CD14-positive monocyte (primary cell): ENCODE results near the gene ABAT. TPM values are rescaled to one million over a fixed set of nuclear protein-coding genes. Genes with fewer than 3 reads are reported as not detected.

Source experiments
- DNase-seq, 3 donors: peaks; one replicate each; pipeline ENCODE4 v3.0.0-alpha.2; 2011 to 2022
- H2AFZ ChIP-seq: 2 replicates; pipeline ENCODE4 v1.6.0; 2012; ENCODE audit warnings: mild to moderate bottlenecking, low read depth, low read length, inconsistent platforms; ENCODE audit not compliant: insufficient read depth, poor library complexity, severe bottlenecking
- H3K27ac ChIP-seq, 2 donors: 1 replicate in 1 of 2; 2 replicates in 1 of 2; pipeline ENCODE4 v1.5.1; 2012 to 2013; ENCODE audit warnings: low read length in 2 of 2, control low read depth in 1 of 2, inconsistent platforms in 1 of 2, low read depth in 1 of 2, mild to moderate bottlenecking in 1 of 2
- H3K27me3 ChIP-seq, 2 donors: one replicate each; pipeline versions ENCODE4 v1.6.0 to v1.6.1; 2011 to 2013; ENCODE audit warnings: low read length in 2 of 2; ENCODE audit not compliant: control insufficient read depth in 2 of 2, insufficient read depth in 2 of 2
- H3K36me3 ChIP-seq, 2 donors: replicated peaks in 1 of 2; 1 replicate in 1 of 2; 2 replicates in 1 of 2; pipeline versions ENCODE4 v1.5.1 to v1.6.1; 2012 to 2013; ENCODE audit warnings: low read length in 2 of 2, control low read depth in 1 of 2, inconsistent platforms in 1 of 2, mild to moderate bottlenecking in 1 of 2; ENCODE audit not compliant: insufficient read depth in 2 of 2, control insufficient read depth in 1 of 2
- H3K4me1 ChIP-seq, 2 donors: 1 replicate in 1 of 2; 2 replicates in 1 of 2; pipeline versions ENCODE4 v1.5.1 to v1.6.1; 2012 to 2013; ENCODE audit warnings: low read length in 2 of 2, control low read depth in 1 of 2, inconsistent platforms in 1 of 2, mild to moderate bottlenecking in 1 of 2, moderate library complexity in 1 of 2; ENCODE audit not compliant: insufficient read depth in 2 of 2, control insufficient read depth in 1 of 2
- H3K4me2 ChIP-seq: replicated peaks from 2 replicates; pipeline ENCODE3; 2012; ENCODE audit warnings: low read length, moderate library complexity, mild to moderate bottlenecking; ENCODE audit not compliant: poor library complexity, severe bottlenecking; ENCODE audit errors: extremely low read depth
- H3K4me3 ChIP-seq, 3 experiments: fragments of 200-600 bp in 1 of 3; sonication (generic) in 1 of 3; replicated peaks in 1 of 3; 1 replicate in 2 of 3; 2 replicates in 1 of 3; pipeline ENCODE4 v1.5.1; 2011 to 2013; ENCODE audit warnings: low read length in 3 of 3, mild to moderate bottlenecking in 3 of 3, control low read depth in 2 of 3, low read depth in 2 of 3, inconsistent platforms in 1 of 3, moderate library complexity in 1 of 3
- H3K79me2 ChIP-seq: 2 replicates; pipeline ENCODE4 v1.6.0; 2012; ENCODE audit warnings: mild to moderate bottlenecking, control low read depth, inconsistent platforms, low read length, moderate library complexity; ENCODE audit not compliant: insufficient read depth
- H3K9ac ChIP-seq: 2 replicates; pipeline ENCODE4 v1.6.0; 2017; ENCODE audit warnings: low read length, mild to moderate bottlenecking; ENCODE audit not compliant: insufficient read depth, poor library complexity, severe bottlenecking
- H3K9me3 ChIP-seq, 2 donors: replicated peaks in 1 of 2; 1 replicate in 1 of 2; 2 replicates in 1 of 2; pipeline versions ENCODE4 v1.5.1 to v1.6.1; 2012 to 2013; ENCODE audit warnings: low read length in 2 of 2, control low read depth in 1 of 2; ENCODE audit not compliant: control insufficient read depth in 1 of 2, insufficient read depth in 1 of 2
- H4K20me1 ChIP-seq: 2 replicates; pipeline ENCODE4 v1.6.0; 2012; ENCODE audit warnings: mild to moderate bottlenecking, low read length, control low read depth, moderate library complexity; ENCODE audit not compliant: insufficient read depth
- H3K27ac Mint-ChIP-seq, 7 donors: one replicate each; pipeline ENCODE4 v1.8.0; 2020; ENCODE audit warnings: mild to moderate bottlenecking in 7 of 7, mixed read lengths in 7 of 7, moderate library complexity in 6 of 7, inconsistent platforms in 2 of 7
- H3K27me3 Mint-ChIP-seq, 3 donors: one replicate each; pipeline ENCODE4 v1.8.0; 2021 to 2022; ENCODE audit warnings: low read depth in 3 of 3, mild to moderate bottlenecking in 3 of 3, mixed read lengths in 3 of 3, moderate library complexity in 3 of 3, inconsistent platforms in 1 of 3
- H3K36me3 Mint-ChIP-seq, 2 donors: one replicate each; pipeline ENCODE4 v1.8.0; 2020; ENCODE audit warnings: mixed read lengths in 2 of 2, inconsistent platforms in 1 of 2, mild to moderate bottlenecking in 1 of 2
- H3K4me1 Mint-ChIP-seq: one replicate; pipeline ENCODE4 v1.8.0; 2020; ENCODE audit warnings: mild to moderate bottlenecking, mixed read lengths
- H3K4me3 Mint-ChIP-seq, 2 donors: one replicate each; pipeline ENCODE4 v1.8.0; 2020; ENCODE audit warnings: mild to moderate bottlenecking in 2 of 2, mixed read lengths in 2 of 2, moderate library complexity in 1 of 2
- H3K9me3 Mint-ChIP-seq, 7 donors: one replicate each; pipeline ENCODE4 v1.8.0; 2020 to 2022; ENCODE audit warnings: mixed read lengths in 7 of 7, mild to moderate bottlenecking in 6 of 7, moderate library complexity in 6 of 7, inconsistent platforms in 2 of 7
- CTCF ChIP-seq: fragments of 200-600 bp; IDR thresholded peaks from one replicate; pipeline ENCODE4 v1.8.0; 2022; ENCODE audit warnings: antibody characterized with exemption, mild to moderate bottlenecking
- WGBS: methylation state at CpG from one replicate; pipeline ENCODE4 v1.1.5; 2013; ENCODE audit warnings: missing lambda C conversion rate; ENCODE audit not compliant: insufficient coverage; 5-methylcytosine and 5-hydroxymethylcytosine counted together
- intact Hi-C, 2 donors: fragments of 100-400 bp; cut with micrococcal nuclease; formaldehyde crosslinking; loops; one replicate each; pipeline versions ENCODE4 v1.15.0 to v1.15.1; 2023
- polyA plus RNA-seq, 3 donors: library from polyadenylated mRNA; depleted of rRNA in 1 of 3; unstranded in 2 of 3; stranded (reverse) in 1 of 3; fragments of 300-500 nt in 2 of 3; fragments of >200 nt in 1 of 3; fragmentation: Illumina TruSeq in 2 of 3; gene quantifications; 1 replicate in 2 of 3; 2 replicates in 1 of 3; pipeline ENCODE4 v1.2.3, GENCODE V29; 2012 to 2021

Gene ABAT
- polyA plus RNA-seq, 3 donors: 4.9 to 11.8 (median 8.7) TPM

- 100% methylated on average over 1 of the region's 7 CpGs for WGBS
- Histone ChIP-seq H3K4me1 (no peaks in the 10 kb centered on the region), H4K20me1 (no peaks in the 10 kb centered on the region), H3K9me3 (no peaks in the 10 kb centered on the region), H3K36me3 (peaks cover 47 to 82% of the 10 kb centered on the region in 2 donors), H3K27me3 (no peaks in the 10 kb centered on the region), H3K27ac (no peak overlapping the region), H3K79me2 (no peaks in the 10 kb centered on the region), H3K4me3 (no peak overlapping the region), H3K9ac (no peak overlapping the region), H2AFZ (no peak overlapping the region), H3K4me2 (no peak overlapping the region)
- Mint-ChIP-seq H3K36me3 (peaks cover 61 to 90% of the 10 kb centered on the region in 2 donors), H3K27me3 (peaks cover 0 to 8% (median 0%) of the 10 kb centered on the region in 3 donors), H3K4me3 (no peak overlapping the region), H3K27ac (no peak overlapping the region), H3K4me1 (no peaks in the 10 kb centered on the region), H3K9me3 (peaks cover 0 to 5% (median 2%) of the 10 kb centered on the region in 7 donors)
- no peak for TF ChIP-seq CTCF
- intact Hi-C loops: no loop called here
- DNase-seq: no peak
Measured at GRCh38 chr16:8777217-8777616, 102.8 kb downstream of the ABAT start.

- H3K4me3 Mint-ChIP-seq: no peak overlapping the region
- no peak for TF ChIP-seq CTCF
Measured at GRCh38 chr16:8781797-8782196, 107.4 kb downstream of the ABAT start.

More at GRCh38 chr16:8781797-8782196, 107.4 kb downstream of the ABAT start:
- peaks cover 31 to 54% of the 10 kb centered on the region in 2 donors for H3K36me3 Mint-ChIP-seq
- WGBS: no CpG with 5 or more reads among the region's 8 CpGs
- no peak for DNase-seq
- Histone ChIP-seq H4K20me1 (no peaks in the 10 kb centered on the region), H3K36me3 (peaks cover 20 to 39% of the 10 kb centered on the region in 2 donors), H3K27me3 (no peaks in the 10 kb centered on the region), H3K79me2 (no peaks in the 10 kb centered on the region), H3K4me1 (no peaks in the 10 kb centered on the region), H2AFZ (no peak overlapping the region), H3K4me2 (no peak overlapping the region), H3K9ac (no peak overlapping the region), H3K9me3 (no peaks in the 10 kb centered on the region), H3K27ac (no peak overlapping the region), H3K4me3 (no peak overlapping the region)
- H3K27me3 Mint-ChIP-seq: peaks cover 0 to 10% (median 1%) of the 10 kb centered on the region in 3 donors
- no peak overlapping the region for H3K27ac Mint-ChIP-seq
- intact Hi-C loops: no loop called here
- no peaks in the 10 kb centered on the region for H3K4me1 Mint-ChIP-seq
- H3K9me3 Mint-ChIP-seq: peaks cover 0 to 2% (median 0%) of the 10 kb centered on the region in 7 donors
